Lung microvascular endothelial cell (primary cell): Measurements from ENCODE around the gene ABCC9. TPM values are rescaled to one million over a fixed set of nuclear protein-coding genes. Genes with fewer than 3 reads are reported as not detected.

Experiments
- DNase-seq, 2 donors: peaks; one replicate each; pipeline versions ENCODE4 v3.0.0 to v3.0.0-alpha.2; 2010; ENCODE audit warnings: low read depth in 2 of 2
- total RNA-seq: library from RNA; depleted of rRNA; stranded (reverse); fragments of >200 nt; gene quantifications from 2 replicates; pipeline ENCODE4 v1.2.1, GENCODE V29; 2014

Gene ABCC9
- total RNA-seq: under 0.01 TPM in 2 replicates

DNA sequence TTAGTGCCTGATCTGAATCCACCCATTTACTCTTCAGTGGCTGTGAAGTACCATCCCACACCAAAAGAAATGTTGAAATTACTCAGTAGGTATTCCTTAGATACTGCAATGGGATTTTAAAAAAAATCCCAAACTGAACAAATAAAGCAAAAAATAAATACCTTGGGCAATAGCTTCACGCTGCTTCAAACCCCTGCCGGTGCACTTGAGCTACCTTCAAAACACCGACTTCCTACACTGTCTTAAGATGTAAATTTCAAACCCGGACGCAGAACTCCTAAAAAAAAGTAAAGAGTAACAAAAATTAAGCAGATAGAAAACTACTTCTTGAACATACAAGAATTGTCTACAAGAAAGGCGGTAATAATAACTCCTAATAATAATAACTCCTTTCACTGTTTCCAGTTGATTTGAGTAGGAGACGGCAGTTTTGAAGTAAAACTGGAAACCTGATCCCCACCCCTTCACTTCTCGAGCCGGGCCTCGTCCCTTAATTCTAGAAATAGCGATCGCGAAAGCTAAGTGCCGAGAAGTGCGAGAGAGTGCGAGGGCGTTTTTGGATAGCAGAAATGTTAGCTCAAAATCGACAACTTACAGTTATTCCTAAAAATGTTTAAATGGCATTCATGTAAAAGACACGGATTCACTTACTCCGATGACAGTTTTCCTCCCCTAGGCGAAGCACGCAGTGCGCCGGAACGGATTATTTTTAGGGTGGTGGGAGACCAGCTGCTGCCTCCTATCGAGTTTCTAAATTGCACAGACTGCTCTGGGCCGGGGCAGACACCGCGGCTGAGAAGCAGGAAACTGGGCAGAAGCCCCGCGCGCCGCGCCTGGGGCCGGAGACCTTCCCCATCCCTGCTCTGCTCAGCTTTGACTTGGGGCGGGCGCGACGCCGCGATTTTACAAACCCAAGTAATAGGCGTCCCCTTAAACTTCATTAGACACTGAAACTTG lies at the start of gene ABCC9:
TSS of gene ABCC9 (minus strand) at position 878 of the 957 bp plus-strand sequence. CDS start 4,752 bp downstream, outside the sequence.
- DNase-seq: no peak

DNA sequence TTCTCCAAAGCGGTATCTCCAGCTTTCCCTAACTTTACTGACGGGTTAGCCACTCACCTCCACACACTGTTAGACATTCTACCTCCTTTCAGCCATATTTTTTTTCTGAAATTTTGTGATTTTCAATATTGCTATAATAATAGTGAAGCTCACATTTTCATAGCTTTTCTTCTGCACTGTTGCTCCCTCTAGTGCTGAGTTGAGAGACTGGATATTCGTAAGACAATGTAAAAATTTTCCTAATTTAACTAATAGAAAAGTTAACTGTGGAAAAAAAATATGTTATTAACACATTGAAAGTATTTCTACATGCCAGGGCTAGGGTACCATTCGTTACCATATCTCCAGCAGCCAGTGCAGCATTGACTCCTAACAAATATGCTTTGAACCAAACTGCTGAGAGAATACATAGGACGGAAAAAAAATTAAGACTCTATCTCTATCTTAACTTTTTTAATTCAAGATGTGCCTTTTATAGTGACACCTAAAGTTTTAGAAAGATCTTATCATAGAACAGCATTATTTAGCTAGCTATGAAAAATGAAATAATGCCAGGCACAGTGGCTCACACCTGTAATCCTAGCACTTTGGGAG lies 48.7 kb upstream of the ABCC9 start:
- DNase-seq: peak; percentile 48 to 63

DNA sequence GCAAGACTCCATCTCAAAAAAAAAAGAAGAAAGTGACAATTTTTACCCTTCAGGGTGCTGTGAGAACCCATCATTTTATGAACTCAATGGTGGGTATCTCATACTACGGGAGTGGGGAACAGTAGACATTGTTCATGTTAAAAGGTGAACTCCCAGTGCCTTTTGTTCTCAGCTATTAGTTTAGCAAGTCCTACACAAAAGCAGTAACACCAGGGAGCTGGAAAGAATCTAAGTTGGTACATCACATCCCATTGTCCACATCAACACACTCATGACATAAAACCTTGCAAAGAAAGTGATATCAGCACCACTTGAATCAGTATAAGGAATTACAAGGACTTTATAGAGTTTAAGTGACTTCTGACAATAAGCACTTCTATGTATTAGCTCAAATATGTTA lies 47.4 kb upstream of the ABCC9 start:
- no peak for DNase-seq

DNA sequence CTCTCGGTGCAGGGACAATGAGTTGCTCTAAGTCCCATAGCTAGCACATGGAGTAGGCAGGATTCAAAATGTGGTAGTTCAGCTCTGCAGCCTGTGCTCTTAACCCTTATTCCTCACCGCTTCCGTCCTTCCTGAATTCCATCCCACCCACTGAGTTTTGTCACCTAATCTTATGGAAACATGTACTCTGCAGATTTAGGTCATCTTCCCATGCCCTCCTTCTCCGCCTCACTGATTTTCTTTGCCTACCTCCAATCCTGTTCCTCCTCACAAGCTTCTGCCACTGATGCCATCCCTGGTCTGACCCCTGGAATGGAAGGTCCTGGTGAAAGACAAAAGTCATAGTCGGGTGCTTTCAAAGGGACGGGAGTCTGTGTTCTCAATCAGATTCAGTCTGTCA lies 46.5 kb upstream of the ABCC9 start:
- DNase-seq: no peak

DNA sequence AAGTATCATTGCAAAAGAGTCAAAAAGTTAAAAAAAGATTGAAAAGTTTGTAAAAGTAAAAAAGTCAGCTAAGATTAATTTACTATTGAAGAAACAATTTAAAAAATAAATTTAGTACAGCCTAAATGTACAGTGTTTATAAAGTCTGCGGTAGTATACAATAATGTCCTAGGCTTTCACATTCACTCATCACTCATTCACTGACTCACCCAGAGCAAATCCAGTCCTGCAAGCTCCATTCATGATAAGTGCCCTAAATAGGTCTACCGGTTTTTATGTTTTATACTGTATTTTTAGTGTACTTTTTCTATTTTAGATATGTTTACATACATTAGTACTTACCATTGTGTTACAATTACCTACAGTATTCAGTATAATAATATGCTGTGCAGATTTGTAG lies 43.9 kb upstream of the ABCC9 start:
- DNase-seq: no peak

DNA sequence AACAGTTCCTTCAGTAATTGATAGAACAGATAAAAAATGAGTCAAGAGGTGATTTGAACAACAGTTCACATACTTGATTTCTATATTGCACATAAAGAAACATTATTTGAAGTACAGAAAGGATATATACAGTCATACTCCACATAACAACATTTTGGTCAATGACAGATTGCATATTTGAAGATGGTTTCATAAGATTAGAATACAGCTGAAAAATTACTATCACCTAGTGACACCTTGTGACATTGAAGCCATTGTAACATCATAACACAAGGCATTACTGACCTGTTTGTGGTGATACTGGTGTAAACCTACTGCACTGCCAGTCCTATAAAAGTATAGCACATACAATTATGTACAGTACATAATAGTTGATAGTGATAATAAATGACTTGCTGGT lies 43.1 kb upstream of the ABCC9 start:
- DNase-seq: no peak

DNA sequence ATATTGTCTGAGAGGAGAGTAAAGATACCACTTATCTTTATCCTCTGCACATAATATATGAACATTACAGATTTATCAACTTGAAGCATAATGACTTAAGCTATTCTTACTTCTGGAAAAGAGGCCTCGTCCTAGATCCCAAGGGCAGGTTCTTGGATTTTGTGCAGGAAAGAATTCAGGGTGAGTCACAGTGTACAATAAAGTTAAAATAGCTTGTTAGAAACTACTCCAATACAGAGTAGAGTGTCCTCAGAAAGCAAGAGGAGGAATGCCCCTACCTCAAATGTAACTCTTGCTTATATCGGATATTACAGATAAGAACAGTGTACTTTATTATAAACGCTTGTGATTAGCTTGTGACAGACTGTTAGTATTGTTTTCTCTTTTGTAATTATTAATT lies 41.9 kb upstream of the ABCC9 start:
- DNase-seq: no peak

DNA sequence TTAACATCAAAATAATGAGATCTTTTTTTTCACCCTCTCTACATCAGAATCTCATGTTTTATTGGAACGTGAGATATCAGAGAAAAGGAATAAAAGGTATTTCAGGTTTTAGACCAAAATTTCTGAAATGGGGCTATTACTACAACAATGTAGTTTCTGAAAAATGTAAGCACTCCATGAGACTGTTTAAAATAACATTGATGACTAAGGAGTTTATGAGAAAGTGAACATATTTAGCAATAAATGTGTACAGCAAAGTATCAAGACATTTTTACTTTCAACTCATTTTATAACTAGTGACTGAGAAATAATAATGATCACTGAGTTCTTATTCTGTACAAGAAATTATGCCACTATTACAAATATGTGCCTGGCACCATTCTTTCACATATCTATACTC lies 39.3 kb upstream of the ABCC9 start:
- DNase-seq: no peak

DNA sequence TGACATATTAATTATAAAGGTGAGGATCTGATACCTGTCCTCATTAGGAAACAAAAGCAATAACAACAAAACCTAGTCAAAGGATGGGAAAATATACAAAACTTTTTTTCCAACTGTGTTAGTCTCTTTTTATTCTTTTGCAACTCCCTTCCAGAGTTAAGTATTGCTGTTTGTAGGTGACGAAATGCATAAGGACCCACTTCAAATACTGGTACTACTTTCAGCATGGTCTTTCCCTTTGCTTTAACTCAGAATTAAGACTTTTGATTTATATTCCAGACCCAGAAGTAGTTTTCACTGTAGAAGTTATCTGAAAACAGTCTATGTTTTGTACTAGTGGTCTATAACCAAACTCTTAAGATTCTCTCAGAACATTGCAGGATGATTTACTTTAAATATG lies 34.1 kb upstream of the ABCC9 start:
- DNase-seq: no peak

DNA sequence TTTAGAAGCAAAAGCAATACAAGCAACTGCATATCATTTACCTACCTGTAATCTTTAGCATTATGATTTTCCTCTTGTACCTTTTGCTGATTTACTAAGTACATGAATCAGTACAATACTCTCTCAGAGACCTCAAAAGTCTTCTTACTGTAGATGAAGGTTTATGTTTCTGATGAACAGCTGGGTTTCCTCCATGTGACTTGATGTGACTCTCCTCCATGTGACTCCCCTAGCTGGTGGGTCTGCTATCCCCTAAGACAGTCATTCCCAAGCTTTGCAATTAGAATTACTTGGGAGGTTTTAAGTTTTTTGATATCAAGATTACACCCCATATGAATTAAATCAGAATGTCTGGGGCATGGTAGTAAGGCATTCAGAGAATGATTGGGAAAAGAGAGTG lies 32.0 kb upstream of the ABCC9 start:
- DNase-seq: no peak

DNA sequence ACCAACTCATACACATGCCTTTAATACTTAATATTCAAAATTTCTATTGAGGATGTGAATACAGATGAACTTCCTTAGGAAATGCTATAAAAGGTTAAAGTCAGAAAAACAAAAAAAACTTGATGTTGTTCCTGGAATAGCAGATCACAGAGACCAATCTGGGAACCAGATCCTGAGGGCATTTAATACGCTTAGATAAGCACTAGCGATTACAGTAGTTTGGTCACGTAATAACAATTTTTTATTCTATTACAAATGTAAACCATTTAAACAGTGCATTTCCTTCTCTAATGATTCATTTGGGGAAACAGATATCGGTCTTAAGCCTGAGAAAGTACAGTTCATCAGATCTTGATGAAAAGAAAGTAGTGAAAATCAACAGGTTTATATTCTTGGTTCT lies 30.8 kb upstream of the ABCC9 start:
- DNase-seq: no peak

DNA sequence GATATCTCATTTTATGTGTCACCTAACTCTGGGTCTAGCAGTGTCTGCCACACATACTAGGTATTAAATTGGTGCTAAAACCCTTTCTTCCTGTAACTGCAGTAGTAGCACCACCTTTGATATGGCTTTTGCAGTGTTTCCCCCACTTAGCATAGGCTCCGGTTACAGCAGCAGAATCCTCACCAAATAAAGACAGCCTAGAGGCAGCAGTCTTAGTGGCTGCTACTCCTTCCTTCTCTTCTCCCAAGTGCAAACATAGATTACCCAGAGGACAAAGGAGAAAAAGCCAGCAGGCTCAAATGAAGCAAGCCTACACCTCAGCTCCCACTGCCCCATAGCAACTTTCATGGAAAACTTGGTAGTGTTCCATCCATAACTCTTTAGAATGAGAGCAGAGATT lies 30.1 kb upstream of the ABCC9 start:
- DNase-seq: no peak

DNA sequence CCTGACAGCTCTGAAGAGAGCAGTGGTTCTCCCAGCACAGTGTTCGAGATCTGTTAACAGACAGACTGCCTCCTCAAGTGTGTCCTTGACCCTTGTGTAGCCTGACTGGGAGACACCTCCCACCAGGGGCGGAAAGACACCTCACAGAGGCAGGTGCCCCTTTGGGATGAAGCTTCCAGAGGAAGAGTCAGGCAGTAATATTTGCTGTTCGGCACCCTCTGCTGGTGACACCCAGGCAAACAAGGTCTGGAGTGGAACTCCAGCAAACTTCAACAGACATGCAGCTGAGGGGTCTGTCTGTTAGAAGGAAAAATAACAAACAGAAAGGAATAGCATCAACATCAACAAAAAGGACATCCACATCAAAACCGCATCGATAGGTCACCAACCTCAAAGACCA lies 21.6 kb upstream of the ABCC9 start:
- DNase-seq: no peak

DNA sequence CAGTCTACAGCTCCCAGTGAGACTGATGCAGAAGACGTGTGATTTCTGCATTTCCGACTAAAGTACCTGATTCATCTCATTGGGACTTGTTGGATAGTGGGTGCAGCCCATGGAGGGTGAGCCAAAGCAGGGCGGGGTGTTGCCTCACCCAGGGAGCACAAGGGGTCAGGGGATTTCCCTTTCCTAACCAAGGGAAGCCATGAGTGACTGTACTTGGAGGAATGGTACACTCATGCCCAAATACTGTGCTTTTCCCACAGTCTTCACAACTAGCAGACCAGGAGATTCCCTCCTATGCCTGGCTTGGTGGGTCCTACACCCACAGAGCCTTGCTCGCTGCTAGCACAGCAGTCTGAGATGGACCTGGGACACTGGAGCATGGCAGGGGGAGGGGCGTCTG lies 21.0 kb upstream of the ABCC9 start:
- DNase-seq: no peak

DNA sequence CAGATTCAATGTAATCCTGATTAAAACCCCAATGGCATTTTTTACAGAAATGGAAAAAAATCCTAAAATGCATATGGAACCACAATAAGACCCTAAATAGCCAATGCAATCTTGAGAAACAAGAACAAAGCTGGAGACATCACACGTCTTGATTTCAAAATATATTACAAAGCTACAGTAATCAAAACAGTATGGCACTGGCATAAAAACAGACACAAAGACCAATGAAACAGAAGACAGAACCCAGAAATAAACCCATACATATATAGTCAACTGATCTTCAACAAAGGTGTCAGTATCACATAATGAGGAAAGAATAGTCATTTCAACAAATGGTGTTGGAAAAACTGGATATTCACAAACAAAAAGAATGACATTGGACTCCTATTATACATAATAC lies 9.4 kb upstream of the ABCC9 start:
- DNase-seq: no peak

DNA sequence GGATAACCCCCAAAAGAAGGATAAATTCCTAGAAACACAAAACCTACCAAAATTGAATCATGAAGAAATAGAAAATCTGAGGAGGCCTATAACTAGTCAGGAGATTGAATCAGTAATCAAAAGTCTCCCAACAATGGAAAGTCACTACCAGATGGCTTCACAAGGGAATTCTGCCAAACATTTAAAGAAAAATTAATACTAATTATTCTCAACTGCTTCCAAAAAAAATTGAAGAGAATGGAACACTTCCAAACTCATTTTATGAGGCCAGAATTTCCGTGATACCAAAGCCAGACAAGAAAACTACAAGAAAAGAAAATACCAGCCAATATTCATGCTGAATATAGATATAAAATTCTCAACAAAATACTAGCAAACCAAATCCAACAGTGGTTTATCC lies 7.8 kb upstream of the ABCC9 start:
- no peak for DNase-seq

DNA sequence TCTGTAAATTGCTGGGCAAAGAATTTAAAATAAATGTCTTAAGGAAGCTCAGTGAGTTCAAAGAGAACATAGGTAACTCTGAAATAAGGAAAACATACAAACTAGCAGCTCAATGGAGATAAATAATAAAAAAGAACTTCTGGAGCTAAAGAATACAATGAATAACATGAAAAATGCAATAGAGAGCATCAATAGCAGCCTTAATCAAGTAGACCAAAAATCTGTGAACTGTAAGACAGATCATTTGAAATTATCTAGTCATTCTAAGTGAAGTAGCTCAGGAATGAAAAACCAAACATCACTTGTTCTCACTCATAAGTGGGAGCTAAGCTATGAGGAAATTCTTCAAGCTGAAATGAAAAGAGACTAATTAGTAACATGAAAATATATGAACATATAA lies 5.8 kb upstream of the ABCC9 start:
- no peak for DNase-seq

DNA sequence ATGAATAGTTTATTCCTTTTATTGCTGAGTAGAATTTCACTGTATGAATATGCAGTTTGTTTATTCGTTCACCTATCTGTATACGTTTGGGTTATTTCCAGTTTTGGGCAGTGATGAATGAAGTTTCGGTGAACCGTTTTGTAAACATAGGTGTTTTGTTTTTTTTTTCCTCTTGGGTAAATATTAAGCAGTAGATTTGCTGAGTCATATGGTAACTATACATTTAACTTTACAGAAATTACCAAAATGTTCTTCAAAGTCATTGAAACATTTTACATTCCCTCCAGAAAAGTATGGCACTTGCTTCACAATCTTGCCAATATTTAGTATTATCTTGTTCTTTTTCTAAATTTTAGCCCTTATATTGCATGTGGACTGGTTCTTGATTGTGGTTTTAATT lies 3.8 kb upstream of the ABCC9 start:
- no peak for DNase-seq

DNA sequence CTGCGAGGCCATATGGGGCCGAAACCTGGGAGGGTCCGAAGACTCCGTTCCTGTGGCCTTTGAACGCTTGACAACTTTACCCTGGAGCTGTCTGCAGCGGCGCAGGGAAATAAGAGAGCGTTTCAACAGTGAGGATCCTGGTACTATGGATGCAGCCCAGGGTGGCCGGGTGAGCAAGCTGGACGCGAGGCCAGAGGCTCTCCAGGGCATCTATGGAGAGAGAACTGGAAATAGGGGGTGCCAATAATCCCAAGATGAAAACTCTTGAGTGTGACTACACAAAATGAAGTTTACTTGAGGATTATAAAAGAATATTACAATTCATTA lies 1.1 kb upstream of the ABCC9 start:
- no peak for DNase-seq

DNA sequence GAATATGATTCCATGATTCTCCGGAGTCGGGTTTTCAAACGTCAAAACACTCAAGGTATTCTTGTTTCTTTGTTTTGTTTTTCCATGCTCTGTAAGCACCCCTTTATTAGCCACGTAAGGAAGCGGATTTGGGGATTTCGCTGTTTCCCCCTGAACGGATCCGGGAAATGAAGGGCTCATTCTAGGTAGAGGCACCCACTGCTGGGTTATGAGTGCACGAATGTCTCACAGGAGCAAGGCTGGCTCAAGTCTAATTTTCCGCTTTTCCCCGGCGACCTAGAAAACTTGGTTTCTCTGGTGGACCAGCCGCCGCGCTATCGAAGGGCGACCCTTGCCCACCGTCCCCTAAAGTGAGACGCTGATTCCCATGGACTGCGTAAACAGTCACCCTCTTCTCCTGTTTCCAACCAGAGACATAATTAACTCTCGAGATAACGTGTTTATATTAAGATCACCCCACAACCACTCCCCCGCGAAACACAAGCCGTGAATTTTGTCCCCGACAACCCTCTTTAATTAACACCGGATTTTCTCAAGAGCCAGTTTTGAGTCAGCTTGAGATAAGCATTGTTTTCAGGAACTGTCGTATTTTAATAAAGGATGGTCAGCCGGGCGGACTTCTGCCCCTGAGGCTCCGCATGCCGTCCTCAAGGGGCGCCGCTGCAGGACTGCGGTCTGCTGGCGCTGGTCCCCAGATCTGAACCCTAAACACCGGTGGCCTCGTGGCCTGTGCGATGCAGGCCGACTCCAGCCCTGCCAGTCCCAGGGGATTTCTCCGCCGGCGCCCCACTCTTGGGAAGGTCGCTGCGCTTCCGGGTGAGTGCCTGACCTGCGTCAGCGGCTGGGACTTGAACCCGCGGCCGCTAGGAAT lies 515 bp upstream of the ABCC9 start:
- DNase-seq: peak in 1 of 2 donors; percentile 12

DNA sequence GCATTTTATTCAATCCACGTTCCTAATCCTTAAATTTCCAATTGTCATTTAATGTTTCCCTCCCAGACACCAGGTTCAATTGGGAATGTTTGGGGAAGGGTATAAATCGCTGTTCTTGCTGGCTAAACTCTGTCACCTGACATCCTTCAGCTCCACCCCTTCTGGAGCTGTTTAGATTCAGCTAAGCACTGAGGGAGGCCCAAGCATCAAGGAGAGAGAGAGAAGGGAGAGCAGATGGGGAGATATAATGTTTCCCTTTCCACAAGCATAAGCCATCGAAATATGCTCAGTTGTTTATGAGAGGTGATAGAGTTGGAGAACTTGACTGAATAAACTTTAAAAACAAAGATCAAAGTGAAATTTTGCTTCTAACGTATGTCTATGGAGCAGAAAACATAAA lies 1.8 kb downstream of the ABCC9 start:
- no peak for DNase-seq

DNA sequence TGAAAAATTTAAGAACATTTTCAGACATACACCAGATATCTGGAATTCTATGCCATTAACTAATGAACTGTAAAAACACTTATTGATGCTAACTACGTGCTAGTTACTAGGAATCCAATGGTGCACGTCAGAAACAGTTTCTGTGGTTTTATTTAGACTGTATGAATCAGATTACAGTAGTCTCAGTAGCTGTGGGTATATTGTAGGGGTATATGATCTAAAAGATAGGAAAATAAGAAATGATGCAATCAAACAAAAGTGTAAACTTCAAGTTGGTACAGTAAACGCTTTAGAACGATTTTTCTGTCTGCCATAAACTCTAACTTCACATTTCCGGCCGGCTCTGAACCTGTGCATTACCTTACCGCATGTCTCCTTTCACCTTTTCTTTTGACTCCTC lies 2.3 kb downstream of the ABCC9 start:
- no peak for DNase-seq
